Stimulated activated CD4-positive, alpha-beta T cell treated with anti-CD3 and anti-CD28 coated beads, Interleukin-4, amount 100 ng/mL, for 24 hours (primary cell): ENCODE results near the gene HACD1.

ENCODE experiments used
- DNase-seq: peaks from one replicate; pipeline ENCODE4 v3.0.0-alpha.2; 2020

HACD1 gene

GRCh38 chr10:17617031-17617911, at the start of gene HACD1:
Gene HACD1 (minus strand): TSS chr10:17617374. CDS start chr10:17617339, 35 bp downstream.
- peak; percentile 47 for DNase-seq

GRCh38 chr10:17665747-17666146, 48.6 kb upstream of the HACD1 start:
- no peak for DNase-seq

GRCh38 chr10:17663450-17663849, 46.3 kb upstream of the HACD1 start:
- no peak for DNase-seq

GRCh38 chr10:17662193-17663138, 45.3 kb upstream of the HACD1 start:
- DNase-seq: no peak

GRCh38 chr10:17661510-17661909, 44.3 kb upstream of the HACD1 start:
- no peak for DNase-seq

- no peak for DNase-seq
Observed at GRCh38 chr10:17660921-17661320, 43.7 kb upstream of the HACD1 start.

GRCh38 chr10:17659365-17659764, 42.2 kb upstream of the HACD1 start:
- no peak for DNase-seq

GRCh38 chr10:17657103-17657500, 39.9 kb upstream of the HACD1 start:
- no peak for DNase-seq

- no peak for DNase-seq
Observed at GRCh38 chr10:17655567-17656146, 38.5 kb upstream of the HACD1 start.

GRCh38 chr10:17655009-17655408, 37.8 kb upstream of the HACD1 start:
- DNase-seq: no peak

GRCh38 chr10:17652585-17652984, 35.4 kb upstream of the HACD1 start:
- no peak for DNase-seq

- DNase-seq: no peak
Observed at GRCh38 chr10:17651896-17652295, 34.7 kb upstream of the HACD1 start.

- DNase-seq: no peak
Observed at GRCh38 chr10:17650416-17650815, 33.2 kb upstream of the HACD1 start.

GRCh38 chr10:17649836-17650235, 32.7 kb upstream of the HACD1 start:
- DNase-seq: no peak

- no peak for DNase-seq
Observed at GRCh38 chr10:17649052-17649451, 31.9 kb upstream of the HACD1 start.

- peak; percentile 28 for DNase-seq
Observed at GRCh38 chr10:17648243-17649035, 31.3 kb upstream of the HACD1 start.

GRCh38 chr10:17647326-17647725, 30.2 kb upstream of the HACD1 start:
- no peak for DNase-seq

- DNase-seq: peak; percentile 16
Observed at GRCh38 chr10:17645621-17646345, 28.6 kb upstream of the HACD1 start.

- peak; percentile 17 for DNase-seq
Observed at GRCh38 chr10:17644485-17644943, 27.3 kb upstream of the HACD1 start.

- DNase-seq: peak; percentile 92
Observed at GRCh38 chr10:17643755-17644484, 26.7 kb upstream of the HACD1 start, which contains the start of gene STAM. Gene STAM (plus strand): TSS chr10:17644151. CDS start chr10:17644340, 189 bp downstream.

- DNase-seq: no peak
Observed at GRCh38 chr10:17643339-17643754, 26.2 kb upstream of the HACD1 start.
